ENCODE results near the gene MUC6. TPM values are rescaled to one million over a fixed set of nuclear protein-coding genes. Genes with fewer than 3 reads are reported as not detected.

Gene MUC6
- total and polyA plus RNA-seq, 9 of the 15 experiments (the other 6 are each of a cell fraction or from before 2014, with no cell fraction given), result not detected

GRCh38 chr11:1069740-1070139 is 33.2 kb upstream of the MUC6 start:
- Histone ChIP-seq H3K36me3 (ENCODE audit: control insufficient read depth, insufficient read depth, low read length) (no peaks in the 10 kb centered on the region), H3K9me1 (ENCODE audit: control insufficient read depth, insufficient read depth, low read length) (no peaks in the 10 kb centered on the region), H3K9me3 (replicated peaks; ENCODE audit: control insufficient read depth, insufficient read depth, low read depth, low read length) (no peaks in the 10 kb centered on the region), H3K9ac (ENCODE audit: insufficient read depth in 1 of 2, low read depth in 2 of 2, low read length in 2 of 2) (no peak overlapping the region), H3K4me1 (replicated peaks in 1 of 2; ENCODE audit: control insufficient read depth in 2 of 2, insufficient read depth in 2 of 2, low read length in 2 of 2) (peaks cover 0 to 10% of the 10 kb centered on the region in 2 experiments; a peak in 3 of 5 replicates), H3K27ac (ENCODE audit: extremely low read depth, low read depth, low read length) (no peak overlapping the region), H4K20me1 (replicated peaks; ENCODE audit: control insufficient read depth, insufficient read depth, low read length) (peaks cover 8% of the 10 kb centered on the region; the same call in 1 of the 2 replicates), H2AFZ (ENCODE audit: low read depth, low read length) (no peak overlapping the region), H3K27me3 (ENCODE audit: control insufficient read depth in 2 of 2, insufficient read depth in 2 of 2, low read length in 2 of 2) (peaks cover 0 to 19% of the 10 kb centered on the region in 2 experiments; a peak in 2 of 5 replicates), H3K79me2 (ENCODE audit: control insufficient read depth, insufficient read depth, low read length) (no peaks in the 10 kb centered on the region), H3K4me3 (no peak overlapping the region), H3K4me2 (ENCODE audit: insufficient read depth, low read length) (no peak overlapping the region)
- no peak for ATAC-seq
- CTCF ChIA-PET (ENCODE audit: low intra/inter-chr PET ratio), result no interaction called here
- in situ Hi-C loops (cut with MboI), result no loop called here
- intact Hi-C loops (cut with micrococcal nuclease), result no loop called here
- FAIRE-seq, result no peak
- no peak for DNase-seq (ENCODE audit: extremely low read depth in 1 of 4, low spot score in 3 of 4)
- POLR2A ChIA-PET, result no interaction called here
- no TSS peak for BruUV-seq (replicated peaks)
- TF ChIP-seq HDAC1 (IDR thresholded peaks at IDR 0.05) (peak in 1 of 2 experiments; percentile 11; a peak in 1 of 4 replicates), ZNF766 (CRISPR knock-in tag; conservative IDR thresholded peaks at IDR 0.05) (no peak)

GRCh38 chr11:1067812-1068496 is 31.4 kb upstream of the MUC6 start:
- peaks cover 0 to 8% of the 10 kb centered on the region in 2 experiments; a peak in 2 of 5 replicates for H3K27me3 ChIP-seq (ENCODE audit: control insufficient read depth in 2 of 2, insufficient read depth in 2 of 2, low read length in 2 of 2)
- H4K20me1 ChIP-seq (replicated peaks; ENCODE audit: control insufficient read depth, insufficient read depth, low read length), result peaks cover 8% of the 10 kb centered on the region; the same call in 1 of the 2 replicates
- H3K36me3 ChIP-seq (ENCODE audit: control insufficient read depth, insufficient read depth, low read length), result no peaks in the 10 kb centered on the region
- H2AFZ ChIP-seq (ENCODE audit: low read depth, low read length), result no peak overlapping the region
- FAIRE-seq (no peak), DNase-seq (ENCODE audit: extremely low read depth in 1 of 4, low spot score in 3 of 4) (no peak), ATAC-seq (no peak)
- CTCF ChIA-PET (ENCODE audit: low intra/inter-chr PET ratio), result no interaction called here
- BruUV-seq (replicated peaks), result no TSS peak
- no peak overlapping the region for H3K9ac ChIP-seq (ENCODE audit: insufficient read depth in 1 of 2, low read depth in 2 of 2, low read length in 2 of 2)
- no peak overlapping the region for H3K4me2 ChIP-seq (ENCODE audit: insufficient read depth, low read length)
- intact Hi-C loops (cut with micrococcal nuclease), result no loop called here
- no peak overlapping the region for H3K27ac ChIP-seq (ENCODE audit: extremely low read depth, low read depth, low read length)
- no peaks in the 10 kb centered on the region for H3K9me3 ChIP-seq (replicated peaks; ENCODE audit: control insufficient read depth, insufficient read depth, low read depth, low read length)
- in situ Hi-C loops (cut with MboI), result no loop called here
- POLR2A ChIA-PET, result interaction anchor here (1.0 kb wide), 1 partner anchor 8 kb away, joined by 4 read pairs; no protein-coding TSS in a partner anchor
- no peaks in the 10 kb centered on the region for H3K9me1 ChIP-seq (ENCODE audit: control insufficient read depth, insufficient read depth, low read length)
- TF ChIP-seq PHTF2 (CRISPR knock-in tag; IDR thresholded peaks at IDR 0.05) (no peak), ZFP36 (IDR thresholded peaks at IDR 0.05; ENCODE audit: low read depth, low read length, partially characterized antibody) (peak; percentile 22)
- peaks cover 0 to 4% of the 10 kb centered on the region in 2 experiments; a peak in 2 of 5 replicates for H3K4me1 ChIP-seq (replicated peaks in 1 of 2; ENCODE audit: control insufficient read depth in 2 of 2, insufficient read depth in 2 of 2, low read length in 2 of 2)
- no peak overlapping the region for H3K4me3 ChIP-seq
- under 1% methylated on average over 8 of the region's 8 CpGs for WGBS (ENCODE audit: insufficient coverage, low coverage, missing lambda C conversion rate)
- H3K79me2 ChIP-seq (ENCODE audit: control insufficient read depth, insufficient read depth, low read length), result no peaks in the 10 kb centered on the region

Data from K562 (cell line).